ENCODE results near the gene PPP1R2C. TPM values are rescaled to one million over a fixed set of nuclear protein-coding genes. Genes with fewer than 3 reads are reported as not detected.

PPP1R2C gene
- polyA plus RNA-seq, 1 donor (not counting 4 experiments of a cell fraction or from before 2014, with no cell fraction given) = not detected

GRCh38 chrX:42739741-42740140, 38.2 kb downstream of the PPP1R2C start:
- Histone ChIP-seq H2AFZ (ENCODE audit: control insufficient read depth, low read length) (no peak overlapping the region), H3K79me2 (ENCODE audit: control insufficient read depth, insufficient read depth, low read length) (no peaks in the 10 kb centered on the region), H3K4me3 (ENCODE audit: control insufficient read depth in 2 of 3, extremely low read depth in 1 of 3, insufficient read depth in 2 of 3, low read depth in 1 of 3, low read length in 3 of 3) (no peak overlapping the region), H4K20me1 (ENCODE audit: control insufficient read depth, extremely low read depth, insufficient read depth, low read length) (no peaks in the 10 kb centered on the region), H3K4me1 (ENCODE audit: control insufficient read depth, extremely low read depth, insufficient read depth, low read length) (no peaks in the 10 kb centered on the region), H3K4me2 (ENCODE audit: control insufficient read depth, extremely low read depth, insufficient read depth, low read depth, low read length) (no peak overlapping the region), H3K9me3 (ENCODE audit: control insufficient read depth, low read depth, low read length) (no peaks in the 10 kb centered on the region), H3K27ac (ENCODE audit: control insufficient read depth, insufficient read depth, low read length) (no peak overlapping the region), H3K9me1 (ENCODE audit: control insufficient read depth, extremely low read depth, insufficient read depth, low read length) (no peaks in the 10 kb centered on the region), H3K9ac (ENCODE audit: control insufficient read depth, extremely low read depth, insufficient read depth, low read length) (no peak overlapping the region), H3K27me3 (ENCODE audit: control insufficient read depth, extremely low read depth, insufficient read depth, low read length) (no peaks in the 10 kb centered on the region), H3K36me3 (ENCODE audit: control insufficient read depth in 2 of 2, extremely low read depth in 1 of 2, insufficient read depth in 2 of 2, low read length in 2 of 2) (no peaks in the 10 kb centered on the region)
- TF ChIP-seq EZH2 (IDR thresholded peaks at IDR 0.05; ENCODE audit: low read length) (no peak), CTCF (optimal IDR thresholded peaks at IDR 0.05 in 1 of 3, IDR thresholded peaks at IDR 0.05 in 1 of 3, conservative IDR thresholded peaks at IDR 0.05 in 1 of 3; ENCODE audit: extremely low read depth in 1 of 3, insufficient read depth in 2 of 3, low read length in 3 of 3) (no peak)
- dilution Hi-C loops (cut with MboI; ENCODE audit: extremely low pct_ligation_motif_present, low sequenced_read_pairs) = no loop called here
- FAIRE-seq = no peak
- no peak for DNase-seq (ENCODE audit: low read depth, low spot score)

GRCh38 chrX:42739258-42739657, 38.7 kb downstream of the PPP1R2C start:
- H3K4me1 ChIP-seq (ENCODE audit: control insufficient read depth, extremely low read depth, insufficient read depth, low read length) = no peaks in the 10 kb centered on the region
- no peak overlapping the region for H3K4me3 ChIP-seq (ENCODE audit: control insufficient read depth in 2 of 3, extremely low read depth in 1 of 3, insufficient read depth in 2 of 3, low read depth in 1 of 3, low read length in 3 of 3)
- no peaks in the 10 kb centered on the region for H3K36me3 ChIP-seq (ENCODE audit: control insufficient read depth in 2 of 2, extremely low read depth in 1 of 2, insufficient read depth in 2 of 2, low read length in 2 of 2)
- no peaks in the 10 kb centered on the region for H3K9me3 ChIP-seq (ENCODE audit: control insufficient read depth, low read depth, low read length)
- H3K27ac ChIP-seq (ENCODE audit: control insufficient read depth, insufficient read depth, low read length) = no peak overlapping the region
- TF ChIP-seq CTCF (optimal IDR thresholded peaks at IDR 0.05 in 1 of 3, IDR thresholded peaks at IDR 0.05 in 1 of 3, conservative IDR thresholded peaks at IDR 0.05 in 1 of 3; ENCODE audit: extremely low read depth in 1 of 3, insufficient read depth in 2 of 3, low read length in 3 of 3) = no peak
- no peak for TF ChIP-seq EZH2 (IDR thresholded peaks at IDR 0.05; ENCODE audit: low read length)
- no peaks in the 10 kb centered on the region for H3K9me1 ChIP-seq (ENCODE audit: control insufficient read depth, extremely low read depth, insufficient read depth, low read length)
- H4K20me1 ChIP-seq (ENCODE audit: control insufficient read depth, extremely low read depth, insufficient read depth, low read length) = no peaks in the 10 kb centered on the region
- dilution Hi-C loops (cut with MboI; ENCODE audit: extremely low pct_ligation_motif_present, low sequenced_read_pairs) = no loop called here
- no peak overlapping the region for H2AFZ ChIP-seq (ENCODE audit: control insufficient read depth, low read length)
- H3K4me2 ChIP-seq (ENCODE audit: control insufficient read depth, extremely low read depth, insufficient read depth, low read depth, low read length) = no peak overlapping the region
- FAIRE-seq = no peak
- no peak overlapping the region for H3K9ac ChIP-seq (ENCODE audit: control insufficient read depth, extremely low read depth, insufficient read depth, low read length)
- no peaks in the 10 kb centered on the region for H3K79me2 ChIP-seq (ENCODE audit: control insufficient read depth, insufficient read depth, low read length)
- H3K27me3 ChIP-seq (ENCODE audit: control insufficient read depth, extremely low read depth, insufficient read depth, low read length) = no peaks in the 10 kb centered on the region
- DNase-seq (ENCODE audit: low read depth, low spot score) = no peak

Measured in keratinocyte (primary cell).